Fibroblast of the aortic adventitia (primary cell): ENCODE data around the gene CDHR4. TPM values are rescaled to one million over a fixed set of nuclear protein-coding genes. Genes with fewer than 3 reads are reported as not detected.
A peak's percentile ranks its signal among the peaks of the same experiment; 100 is the strongest.
"Not testable (repeated sequence)": the region's sequence is repeated elsewhere in the genome, so short reads cannot be mapped to it uniquely, and the experiment has no call there.

ENCODE experiments used
- DNase-seq: peaks from one replicate; pipeline ENCODE4 v3.0.0-alpha.2; 2010; ENCODE audit warnings: low read depth
- H3K4me3 ChIP-seq: 2 replicates; pipeline ENCODE4 v1.5.1; 2011; ENCODE audit warnings: low read depth, mild to moderate bottlenecking, control low read depth, low read length, moderate library complexity
- small RNA-seq: library from RNA; depleted of rRNA; stranded (forward); fragments of <200 nt; gene quantifications from one replicate; pipeline ENCODE3, GENCODE V24; 2012
- total RNA-seq: library from RNA; depleted of rRNA; stranded (reverse); fragments of >200 nt; gene quantifications from 2 replicates; pipeline ENCODE4 v1.2.3, GENCODE V29; 2012; ENCODE audit warnings: low replicate concordance
- TF ChIP-seq, protein P1 (sequence below): IDR thresholded peaks from 2 replicates; pipeline ENCODE4 v1.5.1; 2011; ENCODE audit warnings: mild to moderate bottlenecking, low read length, control low read depth, inconsistent platforms; ENCODE audit not compliant: insufficient read depth

The CDHR4 gene
- total RNA-seq, 1 donor: 0.09 TPM

DNA sequence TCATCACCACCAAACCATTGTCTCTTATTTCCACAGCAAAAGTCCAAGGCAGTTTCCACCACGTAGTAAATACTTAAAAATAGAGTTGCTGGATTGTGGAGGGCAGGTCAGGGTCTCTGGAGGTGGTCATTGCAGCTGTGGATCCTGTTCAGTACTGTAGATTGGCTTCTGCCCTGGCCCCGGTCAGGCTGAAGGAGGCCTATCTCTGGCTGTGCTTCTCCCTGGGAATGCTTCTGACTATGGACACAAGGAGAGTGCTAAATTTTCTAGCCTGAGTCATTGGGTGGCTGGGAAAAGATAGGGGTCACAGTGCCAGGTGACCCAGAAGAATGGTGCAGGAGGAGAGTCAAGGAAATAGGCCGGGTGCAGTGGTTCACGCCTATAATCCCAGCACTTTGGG lies 49.6 kb downstream of the CDHR4 start:
- no peak for DNase-seq
- TF ChIP-seq, protein P1, sequence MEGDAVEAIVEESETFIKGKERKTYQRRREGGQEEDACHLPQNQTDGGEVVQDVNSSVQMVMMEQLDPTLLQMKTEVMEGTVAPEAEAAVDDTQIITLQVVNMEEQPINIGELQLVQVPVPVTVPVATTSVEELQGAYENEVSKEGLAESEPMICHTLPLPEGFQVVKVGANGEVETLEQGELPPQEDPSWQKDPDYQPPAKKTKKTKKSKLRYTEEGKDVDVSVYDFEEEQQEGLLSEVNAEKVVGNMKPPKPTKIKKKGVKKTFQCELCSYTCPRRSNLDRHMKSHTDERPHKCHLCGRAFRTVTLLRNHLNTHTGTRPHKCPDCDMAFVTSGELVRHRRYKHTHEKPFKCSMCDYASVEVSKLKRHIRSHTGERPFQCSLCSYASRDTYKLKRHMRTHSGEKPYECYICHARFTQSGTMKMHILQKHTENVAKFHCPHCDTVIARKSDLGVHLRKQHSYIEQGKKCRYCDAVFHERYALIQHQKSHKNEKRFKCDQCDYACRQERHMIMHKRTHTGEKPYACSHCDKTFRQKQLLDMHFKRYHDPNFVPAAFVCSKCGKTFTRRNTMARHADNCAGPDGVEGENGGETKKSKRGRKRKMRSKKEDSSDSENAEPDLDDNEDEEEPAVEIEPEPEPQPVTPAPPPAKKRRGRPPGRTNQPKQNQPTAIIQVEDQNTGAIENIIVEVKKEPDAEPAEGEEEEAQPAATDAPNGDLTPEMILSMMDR: no peak

DNA sequence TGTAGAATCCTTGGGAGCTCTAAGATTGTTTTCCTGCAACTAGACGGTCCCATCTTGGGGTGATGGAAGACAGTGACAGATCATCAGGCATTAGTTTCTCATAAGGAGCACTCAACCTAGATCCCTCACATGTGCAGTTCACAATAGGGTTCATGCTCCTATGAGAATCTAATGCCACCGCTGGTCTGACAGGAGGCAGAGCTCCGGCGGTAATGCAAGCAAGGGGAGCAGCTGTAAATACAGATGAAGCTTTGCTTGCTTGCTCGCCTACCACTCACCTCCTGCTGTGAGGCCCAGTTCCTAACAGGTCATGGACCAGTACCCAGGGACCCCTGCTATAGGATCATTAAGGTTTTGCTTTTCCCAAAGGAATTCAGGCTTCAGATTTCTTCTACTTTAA lies 50.8 kb downstream of the CDHR4 start:
- not testable (repeated sequence) for H3K4me3 ChIP-seq, DNase-seq

More for the DNA sequence above, 49.6 kb downstream of the CDHR4 start:
- no peak overlapping the region for H3K4me3 ChIP-seq

DNA sequence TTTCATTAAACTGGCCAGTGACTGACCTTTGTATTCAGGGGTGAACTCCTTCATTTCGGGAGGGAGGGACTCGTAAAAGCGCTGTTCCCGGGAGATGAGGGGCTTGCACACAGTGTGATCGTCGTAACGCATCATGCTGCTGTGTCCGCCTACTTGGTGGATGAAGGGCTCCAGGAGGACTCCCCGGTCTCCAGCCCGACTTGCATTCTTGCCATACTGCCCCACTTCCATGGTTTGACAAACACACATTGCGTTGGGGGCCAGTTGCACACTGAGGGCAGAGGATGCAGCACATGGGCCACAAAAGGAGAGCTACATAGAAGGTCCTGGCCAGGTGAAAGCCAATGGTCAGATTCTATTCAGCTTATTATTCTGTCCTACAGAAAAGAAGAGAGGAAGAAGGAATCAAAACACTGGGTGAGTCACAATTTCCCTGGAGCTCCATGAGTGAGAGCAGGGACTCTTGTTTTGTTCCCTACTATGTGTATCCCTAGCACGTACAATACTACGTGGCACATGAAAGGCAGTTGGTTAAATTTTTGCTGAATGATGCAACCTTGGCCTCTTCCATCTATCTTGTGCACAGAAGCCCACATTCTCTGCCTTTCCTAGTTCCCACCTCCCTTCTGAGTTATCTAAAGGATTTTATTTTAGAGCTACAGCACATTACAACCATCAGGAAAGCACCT lies 51.7 kb downstream of the CDHR4 start:
- DNase-seq: peak; percentile 61
- TF ChIP-seq, protein P1: no peak
- H3K4me3 ChIP-seq: no peak overlapping the region

DNA sequence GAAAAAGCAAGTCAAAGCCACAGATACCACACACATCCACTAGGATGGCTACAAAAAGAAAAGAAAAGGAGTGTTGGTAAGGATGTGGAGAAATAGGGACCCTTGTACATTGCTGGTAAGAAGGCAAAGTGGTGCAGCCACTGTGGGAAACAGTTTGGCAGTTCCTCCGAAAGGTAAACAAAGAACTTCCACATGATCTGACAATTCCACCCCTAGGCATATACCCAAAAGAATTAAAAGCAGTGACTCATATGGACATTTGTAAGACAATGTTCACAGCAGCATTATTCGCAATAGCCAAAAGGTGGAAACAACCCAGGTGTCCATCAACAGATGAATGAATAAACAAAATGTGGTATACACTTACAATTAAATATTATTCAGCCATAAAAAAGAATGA lies 53.7 kb downstream of the CDHR4 start:
- DNase-seq: peak; percentile 62
- TF ChIP-seq, protein P1: peak; percentile 17
- no peak overlapping the region for H3K4me3 ChIP-seq

Small RNA genes within 50 kb of the gene (small RNA-seq; reads per million reads assigned to genes)
- gene COX6CP14: not detected

Other genes with a start within 250 kb of the CDHR4 start
- gene BSN, start 245.4 kb downstream of the CDHR4 start, total RNA-seq: 0.08 and 0.27 TPM in 2 replicates
- gene APEH, start 125.5 kb downstream of the CDHR4 start, total RNA-seq: 41.1 and 87.7 TPM in 2 replicates
- gene MST1, start 110.4 kb downstream of the CDHR4 start, total RNA-seq: 2.9 and 4.7 TPM in 2 replicates
- 19.4 and 22.7 TPM in 2 replicates for gene RNF123, start 110.3 kb downstream of the CDHR4 start, total RNA-seq
- gene AMIGO3, start 80.2 kb downstream of the CDHR4 start, total RNA-seq: 0.27 and 0.65 TPM in 2 replicates
- gene GMPPB, start 75.9 kb downstream of the CDHR4 start, total RNA-seq: 14.3 and 31.0 TPM in 2 replicates
- gene IP6K1, start 13.3 kb downstream of the CDHR4 start, total RNA-seq: 29.6 TPM in 2 replicates
- gene INKA1, start 3.4 kb upstream of the CDHR4 start, total RNA-seq: 4.4 and 9.5 TPM in 2 replicates
- gene UBA7, start 14.1 kb upstream of the CDHR4 start, total RNA-seq: 22.8 and 69.4 TPM in 2 replicates
- 1.3 and 7.7 TPM in 2 replicates for gene TRAIP, start 56.7 kb upstream of the CDHR4 start, total RNA-seq
- gene CAMKV, start 70.0 kb upstream of the CDHR4 start, total RNA-seq: not detected in 2 replicates
- gene MST1R, start 104.0 kb upstream of the CDHR4 start, total RNA-seq: 0.81 and 1.3 TPM in 2 replicates
- gene MON1A, start 129.9 kb upstream of the CDHR4 start, total RNA-seq: 3.4 and 12.8 TPM in 2 replicates
- 48.5 and 82.5 TPM in 2 replicates for gene RBM6, start 140.3 kb upstream of the CDHR4 start, total RNA-seq